ENCODE results near the gene GTSF1L. TPM values are rescaled to one million over a fixed set of nuclear protein-coding genes. Genes with fewer than 3 reads are reported as not detected.

Gene GTSF1L
- total and polyA plus RNA-seq, 2 of the 4 experiments (the other 2 are of a cell fraction), result not detected

GRCh38 chr20:43728686-43729255 is 2.0 kb upstream of the GTSF1L start:
- Histone ChIP-seq H3K9ac (ENCODE audit: low read depth, low read length) (no peak overlapping the region), H3K9me3 (ENCODE audit: control insufficient read depth, insufficient read depth, low read length) (no peaks in the 10 kb centered on the region), H3K79me1 (ENCODE audit: low read depth in 1 of 2, low read length in 2 of 2) (no peaks in the 10 kb centered on the region), H3K27me3 (ENCODE audit: control insufficient read depth, insufficient read depth, low read length) (peaks cover 3% of the 10 kb centered on the region), H2AK5ac (ENCODE audit: low read depth, low read length) (no peak overlapping the region), H4K91ac (ENCODE audit: insufficient read depth, low read depth, low read length) (no peak overlapping the region), H3K4me3 (ENCODE audit: insufficient read depth, low read depth, low read length) (no peak overlapping the region), H4K8ac (ENCODE audit: low read depth in 2 of 2, low read length in 2 of 2) (no peak overlapping the region), H3K36me3 (ENCODE audit: control insufficient read depth, insufficient read depth, low read length) (no peaks in the 10 kb centered on the region), H2BK15ac (ENCODE audit: low read depth, low read length) (no peak overlapping the region), H2BK20ac (ENCODE audit: low read depth, low read length) (no peak overlapping the region), H3K9me1 (ENCODE audit: insufficient read depth, low read length) (peaks cover 6% of the 10 kb centered on the region), H4K20me1 (ENCODE audit: insufficient read depth, low read length) (peaks cover 3% of the 10 kb centered on the region; the same call in 1 of the 2 replicates), H3K18ac (ENCODE audit: low read depth, low read length) (no peak overlapping the region), H3K4me1 (ENCODE audit: control insufficient read depth, insufficient read depth, low read length) (peaks cover 19% of the 10 kb centered on the region), H3K56ac (ENCODE audit: extremely low read depth, insufficient read depth, low read length) (no peak overlapping the region), H4K5ac (ENCODE audit: low read depth, low read length) (no peak overlapping the region), H3K4me2 (ENCODE audit: low read depth, low read length) (no peak overlapping the region), H2AK9ac (replicated peaks; ENCODE audit: low read depth, low read length, poor library complexity) (no peak overlapping the region), H3K4ac (ENCODE audit: low read depth, low read length) (no peak overlapping the region), H3K23ac (ENCODE audit: low read depth, low read length) (no peak overlapping the region), H2AFZ (replicated peaks; ENCODE audit: low read length, poor library complexity) (no peak overlapping the region), H3K27ac (ENCODE audit: insufficient read depth, low read length) (no peak overlapping the region), H2BK5ac (ENCODE audit: low read depth, low read length, poor library complexity, severe bottlenecking) (no peak overlapping the region), H2BK120ac (ENCODE audit: low read depth, low read length) (no peak overlapping the region), H3K14ac (replicated peaks; ENCODE audit: low read depth, low read length) (no peak overlapping the region)
- intact Hi-C loops (cut with micrococcal nuclease), result no loop called here
- no TSS peak for BruUV-seq (replicated peaks)
- TF ChIP-seq RFX5 (IDR thresholded peaks at IDR 0.05; ENCODE audit: low read depth, low read length), result no peak
- no peak for TF ChIP-seq USF2 (IDR thresholded peaks at IDR 0.05; ENCODE audit: low read depth, low read length)
- in situ Hi-C loops (cut with MboI; ENCODE audit: low sequenced_read_pairs), result no loop called here
- dilution Hi-C loops (cut with HindIII; ENCODE audit: low sequenced_read_pairs, unreplicated experiment), result no loop called here
- ChIA-PET CTCF (interaction anchor here (0.6 kb wide), 1 partner anchor 365 kb away, joined by 3 read pairs; no protein-coding TSS in a partner anchor), POLR2A (ENCODE audit: unreplicated experiment) (interaction anchor here (0.6 kb wide), 1 partner anchor 16 kb away, joined by 4 read pairs; no protein-coding TSS in a partner anchor)
- no peak for DNase-seq
- ATAC-seq (ENCODE audit: low read depth), result no peak
- WGBS, 2 experiments (ENCODE audit: extremely low coverage in 2 of 2, insufficient read length in 1 of 2), result 100% methylated on average over 1 of the region's 7 CpGs; no CpG with 5 or more reads in 1 of the 2 experiments

All from IMR-90 (cell line).